Rectal smooth muscle tissue (tissue), 1 donor: ENCODE data around the gene BPTF.
"Not testable (repeated sequence)": the region's sequence is repeated elsewhere in the genome, so short reads cannot be mapped to it uniquely, and the experiment has no call there.

Experiments
- H3K27ac ChIP-seq: one replicate; pipeline ENCODE4 v1.7.0; 2013; ENCODE audit warnings: low read depth, low read length, inconsistent platforms
- H3K27me3 ChIP-seq: one replicate; pipeline ENCODE4 v1.7.0; 2013; ENCODE audit warnings: low read length; ENCODE audit not compliant: control insufficient read depth, insufficient read depth
- H3K36me3 ChIP-seq: one replicate; pipeline ENCODE4 v1.7.0; 2013; ENCODE audit warnings: low read length; ENCODE audit not compliant: control insufficient read depth, insufficient read depth
- H3K4me1 ChIP-seq: one replicate; pipeline ENCODE4 v1.7.0; 2013; ENCODE audit warnings: low read length; ENCODE audit not compliant: control insufficient read depth, insufficient read depth
- H3K4me3 ChIP-seq: one replicate; pipeline ENCODE4 v1.7.0; 2013; ENCODE audit warnings: low read length
- H3K9ac ChIP-seq: one replicate; pipeline ENCODE4 v1.7.0; 2013; ENCODE audit warnings: low read length

BPTF gene

DNA sequence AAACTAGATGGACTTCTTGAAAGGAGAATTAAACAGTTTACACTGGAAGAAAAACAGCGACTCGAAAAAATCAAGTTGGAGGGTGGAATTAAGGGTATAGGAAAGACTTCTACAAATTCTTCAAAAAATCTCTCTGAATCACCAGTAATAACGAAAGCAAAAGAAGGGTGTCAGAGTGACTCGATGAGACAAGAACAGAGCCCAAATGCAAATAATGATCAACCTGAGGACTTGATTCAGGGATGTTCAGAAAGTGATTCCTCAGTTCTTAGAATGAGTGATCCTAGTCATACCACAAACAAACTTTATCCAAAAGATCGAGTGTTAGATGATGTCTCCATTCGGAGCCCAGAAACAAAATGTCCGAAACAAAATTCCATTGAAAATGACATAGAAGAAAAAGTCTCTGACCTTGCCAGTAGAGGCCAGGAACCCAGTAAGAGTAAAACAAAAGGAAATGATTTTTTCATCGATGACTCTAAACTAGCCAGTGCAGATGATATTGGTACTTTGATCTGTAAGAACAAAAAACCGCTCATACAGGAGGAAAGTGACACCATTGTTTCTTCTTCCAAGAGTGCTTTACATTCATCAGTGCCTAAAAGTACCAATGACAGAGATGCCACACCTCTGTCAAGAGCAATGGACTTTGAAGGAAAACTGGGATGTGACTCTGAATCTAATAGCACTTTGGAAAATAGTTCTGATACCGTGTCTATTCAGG, 85.9 kb downstream of the BPTF start:
- no peaks in the 10 kb centered on the region for H3K27me3 ChIP-seq
- H3K36me3 ChIP-seq = peaks cover 23% of the 10 kb centered on the region
- no peaks in the 10 kb centered on the region for H3K4me1 ChIP-seq
- no peak overlapping the region for H3K27ac ChIP-seq
- H3K4me3 ChIP-seq = no peak overlapping the region
- no peak overlapping the region for H3K9ac ChIP-seq

- Histone ChIP-seq H3K4me1 (no peaks in the 10 kb centered on the region), H3K36me3 (peaks cover 23% of the 10 kb centered on the region), H3K27ac (no peak overlapping the region), H3K4me3 (no peak overlapping the region), H3K9ac (no peak overlapping the region), H3K27me3 (no peaks in the 10 kb centered on the region)
Observed at GRCh38 chr17:67912088-67912487, 86.8 kb downstream of the BPTF start.

- no peak overlapping the region for H3K4me3 ChIP-seq
- no peak overlapping the region for H3K9ac ChIP-seq
- H3K4me1 ChIP-seq = no peaks in the 10 kb centered on the region
- peaks cover 23% of the 10 kb centered on the region for H3K36me3 ChIP-seq
- H3K27me3 ChIP-seq = no peaks in the 10 kb centered on the region
- no peak overlapping the region for H3K27ac ChIP-seq
Observed at GRCh38 chr17:67912656-67913055, 87.4 kb downstream of the BPTF start.

DNA sequence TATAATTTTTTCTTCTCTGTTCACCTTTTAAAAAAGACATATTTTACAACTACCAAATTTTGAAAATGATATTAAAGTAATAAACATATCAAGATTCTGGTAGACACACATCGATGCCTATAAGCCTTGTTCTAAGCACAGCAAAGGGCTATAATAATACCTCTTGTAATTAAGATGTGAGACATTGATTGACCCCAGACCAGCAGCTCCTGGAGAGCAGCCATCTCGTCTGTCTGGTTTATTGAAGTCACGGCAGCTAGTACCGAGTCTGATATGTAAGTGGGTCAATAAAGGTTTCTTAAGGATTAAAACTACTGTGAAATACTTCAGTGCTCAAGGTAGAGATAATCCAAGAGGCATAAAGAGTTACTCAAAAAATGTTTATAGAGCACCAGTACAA, 94.9 kb downstream of the BPTF start:
- Histone ChIP-seq H3K4me3 (no peak overlapping the region), H3K27me3 (no peaks in the 10 kb centered on the region), H3K36me3 (peaks cover 15% of the 10 kb centered on the region), H3K27ac (no peak overlapping the region), H3K9ac (no peak overlapping the region), H3K4me1 (no peaks in the 10 kb centered on the region)

DNA sequence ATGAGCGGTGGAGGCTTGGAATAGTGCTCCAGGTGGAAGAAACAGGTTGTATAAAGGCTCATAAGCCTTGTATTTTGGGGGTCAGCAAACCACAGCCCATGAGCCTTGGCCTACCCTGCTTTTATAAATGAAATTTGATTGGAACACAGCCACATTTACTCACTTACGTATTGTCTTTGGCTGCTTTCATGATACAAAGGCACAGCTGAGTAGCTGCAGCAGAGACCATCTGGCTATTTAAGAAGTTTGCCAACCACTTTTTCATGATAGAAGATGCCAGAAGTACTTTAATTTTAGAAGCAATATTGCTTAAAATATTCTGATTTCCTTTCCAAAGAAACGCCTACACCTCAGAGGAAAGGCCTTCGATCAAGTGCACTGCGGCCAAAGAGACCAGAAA, 97.2 kb downstream of the BPTF start:
- no peaks in the 10 kb centered on the region for H3K4me1 ChIP-seq
- no peak overlapping the region for H3K27ac ChIP-seq
- H3K9ac ChIP-seq = no peak overlapping the region
- H3K4me3 ChIP-seq = no peak overlapping the region
- no peaks in the 10 kb centered on the region for H3K27me3 ChIP-seq
- H3K36me3 ChIP-seq = peaks cover 15% of the 10 kb centered on the region

DNA sequence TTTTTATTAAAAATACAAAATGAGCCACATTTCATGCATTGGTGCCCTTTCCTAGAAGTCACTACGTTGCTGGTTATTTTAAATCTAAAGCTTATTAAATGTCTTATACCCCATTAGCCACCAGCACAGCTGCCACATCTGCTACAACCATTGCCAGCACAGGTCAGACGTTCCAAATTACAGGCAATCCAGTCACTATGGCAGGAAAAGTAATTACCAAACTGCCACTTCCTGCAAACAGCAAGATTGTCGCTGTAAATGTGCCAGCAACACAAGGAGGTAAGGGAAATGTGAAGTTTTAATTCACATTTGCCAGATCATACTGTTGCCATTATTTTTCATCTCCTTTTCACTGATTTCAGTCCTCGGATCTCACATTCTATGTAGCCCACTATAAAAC, 103.5 kb downstream of the BPTF start:
- not testable (repeated sequence) for H3K9ac ChIP-seq, H3K27me3 ChIP-seq, H3K27ac ChIP-seq, H3K4me3 ChIP-seq, H3K4me1 ChIP-seq
- H3K36me3 ChIP-seq = peaks cover 31% of the 10 kb centered on the region

- no peaks in the 10 kb centered on the region for H3K27me3 ChIP-seq
- no peaks in the 10 kb centered on the region for H3K4me1 ChIP-seq
- no peak overlapping the region for H3K9ac ChIP-seq
- peaks cover 27% of the 10 kb centered on the region for H3K36me3 ChIP-seq
- H3K27ac ChIP-seq = no peak overlapping the region
- no peak overlapping the region for H3K4me3 ChIP-seq
Observed at GRCh38 chr17:67931227-67931626, 105.9 kb downstream of the BPTF start.

DNA sequence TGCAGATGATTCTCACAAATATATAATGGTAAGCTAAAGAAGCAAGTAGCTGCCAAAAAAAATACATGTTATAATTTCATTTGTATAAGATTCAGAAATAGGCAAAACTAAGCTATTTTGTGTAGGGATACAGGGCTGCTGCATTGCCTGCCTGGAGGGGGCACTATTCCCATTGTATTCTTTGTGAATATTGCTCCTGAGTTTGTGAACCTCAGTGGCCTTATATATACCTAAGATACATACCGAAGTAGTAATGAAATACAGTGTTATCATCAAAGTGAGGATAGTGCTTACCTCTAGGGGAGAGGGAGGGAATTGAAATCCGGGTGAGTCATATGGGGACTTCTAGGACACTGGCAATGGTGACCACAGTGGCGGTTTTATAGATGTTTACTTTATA, 117.5 kb downstream of the BPTF start:
- H3K27ac ChIP-seq = no peak overlapping the region
- no peak overlapping the region for H3K4me3 ChIP-seq
- H3K9ac ChIP-seq = no peak overlapping the region
- no peaks in the 10 kb centered on the region for H3K27me3 ChIP-seq
- H3K36me3 ChIP-seq = peaks cover 31% of the 10 kb centered on the region
- H3K4me1 ChIP-seq = no peaks in the 10 kb centered on the region

- no peak overlapping the region for H3K27ac ChIP-seq
- H3K4me1 ChIP-seq = no peaks in the 10 kb centered on the region
- no peaks in the 10 kb centered on the region for H3K27me3 ChIP-seq
- H3K4me3 ChIP-seq = no peak overlapping the region
- H3K9ac ChIP-seq = no peak overlapping the region
- peaks cover 34% of the 10 kb centered on the region for H3K36me3 ChIP-seq
Observed at GRCh38 chr17:67944035-67944434, 118.7 kb downstream of the BPTF start.

DNA sequence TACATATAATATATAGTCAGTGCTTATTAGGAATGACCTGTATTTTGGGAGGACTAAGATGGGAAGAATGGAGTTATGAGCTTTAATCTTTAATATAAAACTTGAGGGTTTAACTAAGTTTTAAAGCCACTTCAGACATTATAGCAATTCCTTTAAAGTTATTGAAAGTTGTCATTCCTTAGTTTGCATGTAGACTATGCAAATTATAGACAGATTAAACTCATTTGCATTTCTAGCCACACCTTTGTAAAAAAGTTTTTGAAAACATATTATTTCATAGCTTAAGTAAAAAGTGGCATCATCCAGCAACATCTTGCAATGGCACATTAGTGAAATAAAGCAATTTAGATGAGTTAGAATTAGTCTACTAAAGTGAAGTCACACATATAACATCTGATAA, 121.2 kb downstream of the BPTF start:
- Histone ChIP-seq H3K27ac (no peak overlapping the region), H3K4me1 (no peaks in the 10 kb centered on the region), H3K36me3 (peaks cover 32% of the 10 kb centered on the region), H3K9ac (no peak overlapping the region), H3K27me3 (no peaks in the 10 kb centered on the region), H3K4me3 (no peak overlapping the region)

- H3K27ac ChIP-seq = no peak overlapping the region
- H3K36me3 ChIP-seq = peaks cover 32% of the 10 kb centered on the region
- H3K4me3 ChIP-seq = no peak overlapping the region
- H3K27me3 ChIP-seq = no peaks in the 10 kb centered on the region
- H3K4me1 ChIP-seq = no peaks in the 10 kb centered on the region
- H3K9ac ChIP-seq = no peak overlapping the region
Observed at GRCh38 chr17:67947325-67947813, 122.1 kb downstream of the BPTF start.

GRCh38 chr17:67950945-67951344, 125.6 kb downstream of the BPTF start:
- Histone ChIP-seq H3K27me3 (no peaks in the 10 kb centered on the region), H3K9ac (no peak overlapping the region), H3K4me3 (no peak overlapping the region), H3K36me3 (peaks cover 13% of the 10 kb centered on the region), H3K4me1 (no peaks in the 10 kb centered on the region), H3K27ac (no peak overlapping the region)

GRCh38 chr17:67959510-67959909, 134.2 kb downstream of the BPTF start:
- Histone ChIP-seq H3K27me3 (no peaks in the 10 kb centered on the region), H3K4me3 (no peak overlapping the region), H3K27ac (no peak overlapping the region), H3K4me1 (no peaks in the 10 kb centered on the region), H3K36me3 (peaks cover 5% of the 10 kb centered on the region), H3K9ac (no peak overlapping the region)
